ENCODE data around the gene GRM3.

Gene GRM3

GRCh38 chr7:86786376-86786775, 142.7 kb downstream of the GRM3 start:
- no peak for DNase-seq (ENCODE audit: low read depth in 2 of 2)

- DNase-seq (ENCODE audit: low read depth in 2 of 2), result no peak
These were observed 145.2 kb downstream of the GRM3 start for GRCh38 chr7:86788948-86789347.

GRCh38 chr7:86790383-86790782, 146.7 kb downstream of the GRM3 start:
- no peak for DNase-seq (ENCODE audit: low read depth in 2 of 2)

GRCh38 chr7:86792260-86792659, 148.6 kb downstream of the GRM3 start:
- no peak for DNase-seq (ENCODE audit: low read depth in 2 of 2)

GRCh38 chr7:86793136-86793535, 149.4 kb downstream of the GRM3 start:
- DNase-seq (ENCODE audit: low read depth in 2 of 2), result no peak

- no peak for DNase-seq (ENCODE audit: low read depth in 2 of 2)
These were observed 171.1 kb downstream of the GRM3 start for GRCh38 chr7:86814661-86815379.

- DNase-seq (ENCODE audit: low read depth in 2 of 2), result no peak
These were observed 171.8 kb downstream of the GRM3 start for GRCh38 chr7:86815556-86815955.

- DNase-seq (ENCODE audit: low read depth in 2 of 2), result no peak
These were observed 175.2 kb downstream of the GRM3 start for GRCh38 chr7:86818903-86819302.

- DNase-seq (ENCODE audit: low read depth in 2 of 2), result no peak
These were observed 180.1 kb downstream of the GRM3 start for GRCh38 chr7:86823769-86824168.

- DNase-seq (ENCODE audit: low read depth in 2 of 2), result no peak
These were observed 181.6 kb downstream of the GRM3 start for GRCh38 chr7:86825264-86825663.

- no peak for DNase-seq (ENCODE audit: low read depth in 2 of 2)
These were observed 183.2 kb downstream of the GRM3 start for GRCh38 chr7:86826948-86827347.

- DNase-seq (ENCODE audit: low read depth in 2 of 2), result no peak
These were observed 189.7 kb downstream of the GRM3 start for GRCh38 chr7:86833360-86833759.

- no peak for DNase-seq (ENCODE audit: low read depth in 2 of 2)
These were observed 193.5 kb downstream of the GRM3 start for GRCh38 chr7:86837235-86837634.

- DNase-seq (ENCODE audit: low read depth in 2 of 2), result no peak
These were observed 200.9 kb downstream of the GRM3 start for GRCh38 chr7:86844608-86845007.

- no peak for DNase-seq (ENCODE audit: low read depth in 2 of 2)
These were observed 202.9 kb downstream of the GRM3 start for GRCh38 chr7:86846494-86847190.

GRCh38 chr7:86848226-86848625, 204.5 kb downstream of the GRM3 start:
- DNase-seq (ENCODE audit: low read depth in 2 of 2), result no peak

GRCh38 chr7:86851566-86851965, 207.9 kb downstream of the GRM3 start:
- no peak for DNase-seq (ENCODE audit: low read depth in 2 of 2)

GRCh38 chr7:86863452-86863851, 219.7 kb downstream of the GRM3 start:
- no peak for DNase-seq (ENCODE audit: low read depth in 2 of 2)

GRCh38 chr7:86867163-86867762, 223.6 kb downstream of the GRM3 start:
- no peak for DNase-seq (ENCODE audit: low read depth in 2 of 2)

- DNase-seq (ENCODE audit: low read depth in 2 of 2), result no peak
These were observed 232.4 kb downstream of the GRM3 start for GRCh38 chr7:86876146-86876545.

- no peak for DNase-seq (ENCODE audit: low read depth in 2 of 2)
These were observed 240.4 kb downstream of the GRM3 start for GRCh38 chr7:86884152-86884551.

- DNase-seq (ENCODE audit: low read depth in 2 of 2), result no peak
These were observed 245.8 kb downstream of the GRM3 start for GRCh38 chr7:86889501-86889900.

GRCh38 chr7:86898171-86898570, 254.5 kb downstream of the GRM3 start:
- DNase-seq (ENCODE audit: low read depth in 2 of 2), result no peak
